GM18502 (cell line): ENCODE results near the gene DIS3L.
A peak's percentile ranks its signal among the peaks of the same experiment; 100 is the strongest.
"Not testable (repeated sequence)": the region's sequence is repeated elsewhere in the genome, so short reads cannot be mapped to it uniquely, and the experiment has no call there.

Experiments used
- ATAC-seq: cut with Tn5 transposase; IDR thresholded peaks from one replicate; pipeline ENCODE4 v1.9.1; 2021; ENCODE audit warnings: mild to moderate bottlenecking; ENCODE audit not compliant: unreplicated experiment, poor library complexity

The DIS3L gene

DNA sequence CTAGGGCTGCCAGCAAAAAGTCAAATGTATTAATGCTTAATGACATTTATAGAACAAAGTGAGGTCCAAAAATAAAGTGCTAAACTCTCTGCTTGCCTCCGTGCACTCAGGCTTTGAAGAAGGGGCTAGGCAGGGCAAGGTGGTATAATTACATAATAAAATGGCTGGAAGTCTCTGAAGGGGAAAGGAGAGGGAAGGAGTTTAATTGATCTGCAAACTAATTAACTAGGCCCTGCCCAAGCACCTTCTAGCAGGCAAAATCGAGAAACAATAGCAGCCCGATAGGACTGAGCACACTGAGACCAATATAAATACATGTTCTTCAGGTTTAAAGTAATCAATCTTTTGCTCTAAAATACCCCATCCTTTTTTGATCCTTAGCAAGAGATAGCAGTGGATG, 13.0 kb downstream of the DIS3L start:
- ATAC-seq, result no peak

DNA sequence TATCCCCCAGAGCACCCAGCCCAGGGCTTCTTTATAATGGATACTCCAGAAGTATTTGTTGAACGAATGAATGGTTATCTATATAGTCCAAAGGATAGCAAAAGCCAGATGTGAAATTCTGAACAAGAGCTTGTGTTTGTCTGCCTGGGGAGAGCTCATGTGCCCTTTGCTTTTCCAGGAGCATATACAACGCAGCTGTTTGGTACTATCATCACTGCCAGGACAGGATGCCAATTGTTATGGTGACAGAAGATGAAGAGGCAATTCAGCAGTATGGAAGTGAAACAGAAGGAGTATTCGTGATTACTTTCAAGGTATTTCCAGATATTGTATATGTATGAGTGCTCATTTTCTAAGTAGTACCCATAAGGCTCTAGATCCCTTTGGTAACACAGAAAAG, 15.2 kb downstream of the DIS3L start:
- no peak for ATAC-seq

DNA sequence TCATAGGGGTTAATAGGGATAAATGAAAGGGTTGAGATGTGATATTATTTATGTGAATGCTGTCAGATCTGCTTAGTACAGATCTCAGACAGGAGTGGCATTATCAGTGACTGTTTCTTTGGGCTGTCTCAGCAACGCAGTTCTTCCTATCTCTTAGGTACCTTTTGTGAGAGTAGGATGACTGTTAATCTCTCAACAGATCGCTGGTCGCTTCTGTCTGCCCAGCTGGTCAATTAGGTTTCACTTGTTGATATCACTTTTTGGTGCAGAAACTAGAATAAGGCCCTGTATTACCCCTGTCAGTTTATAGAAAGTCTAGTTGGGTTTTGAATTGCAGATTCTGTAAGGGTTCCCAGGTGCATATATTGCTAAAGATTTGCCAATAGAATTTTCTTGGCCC, 16.5 kb downstream of the DIS3L start:
- no peak for ATAC-seq

DNA sequence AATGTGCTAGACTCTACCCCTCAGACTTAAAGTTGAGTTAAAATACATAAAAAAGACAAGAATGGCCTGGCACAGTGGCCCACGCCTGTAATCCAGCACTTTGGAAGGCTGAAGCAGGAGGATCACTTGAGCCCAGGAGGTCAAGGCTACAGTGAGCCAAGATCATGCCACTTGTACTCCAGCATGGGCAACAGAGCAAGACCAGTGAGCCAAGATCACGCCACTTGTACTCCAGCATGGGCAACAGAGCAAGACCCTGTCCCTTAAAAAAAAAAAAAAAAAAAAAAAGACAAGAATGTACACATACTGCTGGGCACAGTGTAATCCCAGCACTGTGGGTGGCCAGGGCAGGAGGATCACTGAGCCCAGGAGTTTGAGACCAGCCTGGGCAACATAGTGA, 17.4 kb downstream of the DIS3L start:
- ATAC-seq, result no peak

DNA sequence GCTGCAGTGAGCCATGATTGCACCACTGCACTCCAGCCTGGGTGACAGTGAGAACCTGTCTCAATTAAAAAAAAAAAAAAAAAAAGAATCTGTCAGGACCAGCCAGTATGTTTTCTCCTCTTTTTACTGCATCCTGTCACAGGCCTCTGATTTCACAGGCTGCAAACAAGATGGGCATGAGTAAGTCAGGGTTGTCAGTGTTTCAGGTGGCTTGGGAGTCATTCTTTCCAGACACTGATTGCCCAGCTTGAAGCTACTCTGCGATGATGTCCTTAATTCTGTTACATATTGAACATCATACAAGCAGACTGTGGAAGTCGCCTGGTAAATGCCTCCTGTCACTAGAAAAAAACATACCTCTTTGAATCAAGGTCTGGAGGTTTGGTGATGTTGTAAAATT, 18.8 kb downstream of the DIS3L start:
- no peak for ATAC-seq

DNA sequence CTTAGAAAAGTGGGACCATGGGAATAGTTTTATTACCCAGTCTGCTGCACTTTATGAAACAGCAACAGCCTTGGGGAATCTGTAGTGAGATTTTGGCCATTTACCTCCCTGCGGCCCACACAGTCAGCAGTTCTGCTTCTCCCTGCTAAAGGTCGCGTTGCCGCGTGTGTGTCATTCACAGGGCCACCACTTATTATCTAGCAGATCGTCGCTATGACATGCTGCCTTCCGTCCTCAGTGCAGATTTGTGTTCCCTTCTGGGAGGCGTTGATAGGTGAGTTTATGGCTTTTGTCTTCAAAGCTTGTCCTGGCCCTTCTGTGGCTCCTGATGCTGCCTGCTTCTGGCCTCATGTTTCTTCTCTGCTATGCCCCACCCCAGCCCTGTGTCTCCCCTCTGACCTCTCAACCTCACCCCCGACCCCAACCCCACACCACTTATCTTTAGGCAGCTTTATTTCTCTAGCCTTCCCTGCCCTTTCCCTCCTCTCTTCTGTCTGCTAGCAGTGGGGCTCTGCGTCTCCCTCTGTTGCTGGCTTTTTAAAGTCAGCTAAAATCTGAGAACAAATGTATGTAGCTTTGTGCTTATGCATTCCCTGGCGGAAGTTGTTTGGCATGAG, 30.1 kb downstream of the DIS3L start:
- no peak for ATAC-seq

DNA sequence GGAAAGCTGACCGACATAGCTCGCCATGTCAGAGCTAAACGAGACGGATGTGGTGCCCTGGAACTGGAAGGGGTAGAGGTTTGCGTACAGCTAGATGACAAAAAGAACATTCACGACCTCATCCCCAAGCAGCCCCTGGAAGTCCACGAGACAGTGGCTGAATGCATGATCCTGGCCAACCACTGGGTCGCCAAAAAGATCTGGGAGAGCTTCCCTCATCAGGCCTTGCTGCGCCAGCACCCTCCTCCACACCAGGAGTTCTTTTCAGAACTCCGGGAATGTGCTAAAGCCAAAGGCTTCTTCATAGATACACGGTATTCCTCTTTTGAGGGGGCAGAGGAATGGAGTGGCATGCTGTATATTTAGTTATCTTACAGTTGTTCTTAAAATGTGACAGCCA, 32.7 kb downstream of the DIS3L start:
- ATAC-seq, result no peak

DNA sequence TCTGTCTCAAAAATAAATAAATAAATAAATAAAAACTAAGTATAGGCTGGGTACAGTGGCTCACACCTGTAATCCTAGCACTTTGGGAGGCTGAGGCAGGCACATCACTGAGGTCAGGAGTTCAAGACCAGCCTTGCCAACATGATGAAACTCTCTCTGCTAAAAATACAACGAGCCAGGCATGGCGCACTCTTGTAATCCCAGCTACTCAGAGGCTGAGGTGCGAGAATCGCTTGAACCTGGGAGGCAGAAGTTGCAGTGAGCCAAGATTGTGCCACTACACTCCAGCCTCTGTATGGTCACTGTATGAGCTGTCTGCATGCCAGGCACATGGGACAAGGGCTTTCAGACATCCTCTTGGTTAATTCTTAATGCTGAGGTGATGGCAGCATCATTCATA, 34.4 kb downstream of the DIS3L start:
- ATAC-seq, result no peak

DNA sequence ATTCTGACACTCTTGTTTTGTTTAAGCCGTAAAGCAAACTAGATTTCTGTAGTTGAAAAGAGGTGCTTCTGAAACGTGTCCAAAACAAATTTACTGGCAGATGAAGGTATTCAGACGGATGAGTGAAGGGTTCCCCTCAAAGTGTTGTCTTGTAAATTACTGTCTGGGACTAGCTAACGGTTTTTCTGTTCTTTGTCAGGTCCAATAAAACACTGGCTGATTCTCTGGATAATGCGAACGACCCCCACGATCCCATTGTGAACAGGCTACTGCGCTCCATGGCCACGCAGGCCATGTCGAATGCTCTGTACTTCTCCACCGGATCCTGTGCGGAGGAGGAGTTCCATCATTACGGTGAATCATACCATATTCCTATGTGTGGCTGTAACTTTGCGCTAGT, 35.4 kb downstream of the DIS3L start:
- no peak for ATAC-seq

DNA sequence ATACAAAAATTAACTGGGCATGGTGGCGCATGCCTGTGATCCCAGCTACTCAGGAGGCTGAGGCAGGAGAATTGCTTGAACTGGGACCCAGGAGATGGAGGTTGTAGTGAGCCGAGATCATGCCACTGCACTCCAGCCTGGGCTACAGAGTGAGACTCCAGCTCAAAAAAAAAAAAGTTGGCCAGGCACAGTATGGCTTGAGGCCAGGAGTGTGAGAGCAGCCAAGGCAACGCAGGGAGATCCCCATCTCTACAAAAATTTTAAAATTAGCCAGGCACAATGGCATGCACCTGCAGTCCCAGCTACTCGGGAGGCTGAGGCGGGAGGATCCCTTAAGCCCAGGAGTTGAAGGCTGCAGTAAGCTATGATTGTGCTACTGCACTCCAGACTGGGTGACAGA, 55.2 kb downstream of the DIS3L start:
- not testable (repeated sequence) for ATAC-seq

DNA sequence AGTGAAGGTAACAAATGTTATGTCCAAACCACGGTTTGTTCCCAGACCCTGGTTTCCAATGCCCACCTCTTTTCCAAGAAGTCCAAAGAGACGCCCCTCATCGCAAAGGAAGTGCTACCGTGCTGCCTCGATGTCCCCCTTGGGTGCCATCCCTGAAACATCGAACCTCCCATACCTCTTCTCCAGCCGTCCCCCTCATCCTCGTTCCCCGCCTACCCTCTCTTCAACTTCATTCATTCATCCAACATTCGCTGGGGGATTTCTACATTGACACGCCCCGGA, 62.6 kb downstream of the DIS3L start:
- peak; percentile 11 for ATAC-seq

DNA sequence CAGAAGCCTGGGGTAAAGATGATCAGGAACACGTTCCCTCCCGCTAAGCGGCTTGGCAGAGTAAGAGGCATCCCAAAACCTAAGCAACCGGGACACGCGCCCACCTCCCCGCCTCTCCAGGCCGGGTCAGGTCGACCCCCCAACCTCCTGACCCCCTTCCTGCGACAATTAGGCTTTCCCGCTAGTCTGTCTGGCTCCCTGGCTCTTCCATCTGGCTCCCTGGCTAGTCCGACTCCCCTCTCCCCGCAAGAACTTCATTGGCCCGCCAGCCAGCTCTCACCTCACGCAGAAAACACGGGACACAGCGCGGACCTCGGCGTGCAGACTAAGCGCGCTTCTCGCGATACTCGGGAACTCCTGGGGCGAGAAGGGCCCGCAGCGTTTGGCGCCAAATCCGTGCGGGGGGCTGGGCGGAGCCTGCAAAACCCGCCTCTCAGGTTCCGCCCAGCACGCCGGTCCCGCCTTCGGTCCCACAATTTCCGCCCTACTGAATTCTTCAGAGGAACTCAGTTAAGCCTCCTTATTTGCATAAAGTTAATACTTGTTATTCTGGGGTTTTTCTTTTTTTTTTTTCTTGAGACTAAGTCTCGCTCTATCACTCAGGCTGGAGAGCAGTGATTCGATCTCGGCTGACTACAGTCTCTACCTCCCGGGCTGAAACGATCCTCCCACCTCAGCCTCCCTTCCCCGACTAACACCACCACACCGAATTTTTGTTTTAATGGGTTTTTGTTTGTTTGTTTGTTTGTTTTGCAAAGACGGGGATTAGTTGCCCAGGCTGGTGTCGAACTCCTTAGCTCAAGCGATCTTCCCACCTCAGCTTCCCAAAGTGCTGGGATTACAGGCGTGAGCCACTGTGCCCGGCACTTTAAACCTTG, 63.2 kb downstream of the DIS3L start, which contains the start of gene TIPIN:
Gene TIPIN, minus strand, starts transcription at position 327 of the 878 bp plus-strand sequence. CDS start 3,738 bp downstream, outside the sequence.
- ATAC-seq, result peak; percentile 89

DNA sequence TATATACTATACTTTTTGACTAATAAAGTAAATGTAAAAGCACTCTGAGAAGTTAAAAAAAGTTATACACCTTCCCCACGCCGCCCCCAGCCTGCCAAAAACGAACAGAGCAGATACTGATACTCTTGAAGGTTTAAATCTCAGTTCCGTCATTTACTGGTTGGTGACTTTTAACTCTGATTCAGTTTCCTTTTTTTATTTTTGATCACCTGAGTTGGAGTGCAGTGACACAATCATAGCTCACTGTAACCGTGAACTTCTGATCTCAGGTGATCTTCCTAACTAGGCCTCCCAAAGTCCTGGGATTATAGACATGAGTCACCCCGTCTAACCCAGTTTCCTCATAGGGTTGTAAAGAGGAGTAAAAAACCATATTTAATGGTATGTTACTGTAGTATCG, 66.4 kb downstream of the DIS3L start:
- ATAC-seq, result no peak

DNA sequence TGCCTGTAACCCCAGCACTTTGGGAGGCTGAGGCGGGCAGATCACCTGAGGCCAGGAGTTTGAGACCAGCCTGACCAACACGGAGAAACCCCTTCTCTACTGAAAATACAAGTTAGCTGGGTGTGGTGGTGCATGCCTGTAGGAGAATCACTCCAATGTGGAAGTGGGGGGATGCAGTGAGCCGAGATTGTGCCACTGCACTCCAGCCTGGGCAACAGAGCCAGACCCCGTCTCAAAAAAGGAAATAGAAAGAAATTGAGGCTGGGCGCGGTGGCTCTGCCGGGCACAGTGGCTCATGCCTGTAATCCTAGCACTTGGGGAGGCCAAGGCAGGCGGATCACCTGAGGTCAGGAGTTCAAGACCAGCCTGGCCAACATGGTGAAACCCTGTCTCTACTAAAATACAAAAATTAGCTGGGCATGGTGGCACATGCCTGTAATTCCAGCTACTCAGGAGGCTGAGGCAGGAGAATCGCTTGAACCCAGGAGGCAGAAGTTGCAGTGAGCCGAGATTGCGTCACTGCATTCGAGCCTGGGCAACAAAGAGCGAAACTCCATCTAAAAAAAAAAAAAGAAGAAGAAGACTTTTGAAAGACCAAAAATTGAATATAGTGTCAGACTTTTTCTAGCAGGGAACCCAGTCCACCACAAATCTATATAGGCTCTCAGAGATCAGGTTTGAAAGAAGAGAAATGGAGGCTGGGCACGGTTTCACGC, 68.5 kb downstream of the DIS3L start:
- ATAC-seq, result not testable (repeated sequence)

DNA sequence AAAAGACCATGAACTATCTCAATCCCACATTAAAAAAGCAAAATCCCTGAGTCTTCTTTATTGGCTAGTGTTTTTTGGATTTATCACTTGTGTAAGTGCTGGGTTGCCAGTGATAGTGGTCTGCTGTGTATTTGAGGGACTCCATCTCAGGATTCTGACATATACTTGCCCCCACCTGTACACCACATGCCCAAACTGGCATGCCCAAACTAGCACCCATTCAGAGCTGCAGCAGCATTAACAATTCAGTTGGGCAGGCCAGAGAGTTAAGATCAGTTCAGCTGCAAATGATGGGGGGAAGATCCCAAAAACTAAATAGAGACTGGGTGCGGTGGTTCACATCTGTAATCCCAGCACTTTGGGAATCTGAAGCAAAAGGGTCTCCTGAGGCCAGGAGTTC, 69.4 kb downstream of the DIS3L start:
- ATAC-seq, result no peak

DNA sequence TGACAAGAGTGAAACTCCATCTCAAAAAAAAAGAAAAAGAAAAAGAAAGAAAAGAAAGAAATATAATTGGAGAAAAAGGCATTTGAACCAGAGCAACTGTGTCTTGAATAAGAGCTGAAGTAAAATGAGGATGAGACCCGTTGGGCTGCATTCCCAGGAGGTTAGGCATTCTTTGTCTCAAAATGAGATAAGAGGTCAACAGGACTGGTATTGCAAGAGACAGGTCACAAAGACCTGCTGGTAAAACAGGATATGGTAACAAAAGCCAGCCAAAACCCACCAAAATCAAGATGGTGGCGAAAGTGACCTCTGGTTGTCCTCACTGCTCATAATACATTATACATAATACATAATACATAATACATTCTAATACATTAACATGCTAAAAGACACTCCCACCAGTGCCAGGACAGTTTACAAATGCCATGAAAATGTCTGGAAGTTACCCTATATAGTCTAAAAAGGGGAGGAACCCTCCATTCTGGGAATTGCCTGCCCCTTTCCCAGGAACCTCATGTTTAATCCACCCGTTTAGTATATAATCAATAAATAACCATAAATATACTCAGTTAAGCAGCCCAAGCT, 71.7 kb downstream of the DIS3L start:
- ATAC-seq, result no peak

DNA sequence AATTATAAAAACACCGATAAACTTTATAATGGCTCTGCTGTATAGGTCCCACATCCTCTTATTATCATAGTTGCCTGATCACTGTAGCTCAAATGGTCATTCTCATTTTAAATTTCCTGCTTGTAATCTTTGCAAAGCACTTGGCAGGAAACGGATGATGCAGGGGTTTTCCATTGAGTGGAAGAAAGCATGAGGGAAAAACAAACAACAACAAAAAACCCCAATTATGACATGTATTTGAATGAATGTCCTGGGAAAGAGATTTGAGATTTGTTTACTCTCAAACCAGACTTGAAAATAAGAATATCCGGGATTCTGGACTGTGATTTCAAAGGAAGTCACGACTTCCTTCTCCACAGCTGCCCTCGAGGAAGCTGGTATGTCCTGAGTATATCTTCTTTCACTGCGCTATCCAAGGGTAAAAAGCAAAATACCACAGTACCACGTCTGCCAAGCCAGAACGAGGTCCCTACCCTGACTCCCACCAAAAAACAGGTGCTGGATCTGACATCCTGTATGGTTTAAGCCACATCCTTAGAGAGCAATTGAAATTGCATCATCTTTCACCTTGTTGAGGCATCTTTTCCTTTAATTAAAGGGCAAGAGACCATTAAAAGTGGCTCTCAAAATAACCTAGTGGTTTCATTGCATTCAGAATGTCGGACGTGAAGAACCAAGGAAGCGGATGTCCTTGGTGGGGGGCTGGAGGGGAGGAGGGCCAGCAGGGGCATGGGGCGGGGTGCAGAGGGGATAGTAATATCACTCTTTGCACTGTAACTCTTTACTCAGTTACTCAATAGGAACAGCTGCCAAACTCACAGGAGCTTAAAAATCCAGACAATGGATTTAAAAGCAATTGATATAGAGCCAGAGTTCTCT, 76.6 kb downstream of the DIS3L start:
- no peak for ATAC-seq

DNA sequence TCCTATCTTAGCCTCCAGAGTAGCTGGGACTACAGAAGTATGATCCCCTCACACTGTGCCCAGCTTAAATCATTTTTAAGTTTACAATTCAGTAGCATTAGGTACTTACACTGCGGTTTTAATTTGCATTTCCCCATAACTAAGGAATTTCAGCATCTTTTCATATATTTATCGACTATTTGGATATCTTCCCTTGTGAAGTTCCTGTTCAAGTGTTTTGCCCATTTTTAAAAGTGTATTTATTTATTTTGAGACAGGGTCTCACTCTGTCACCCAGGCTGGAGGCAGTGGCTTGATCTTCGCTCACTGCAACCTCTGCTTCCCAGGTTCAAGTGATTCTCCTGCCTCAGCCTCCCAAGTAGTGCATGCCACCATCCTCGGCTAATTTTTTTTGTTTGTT, 80.8 kb downstream of the DIS3L start:
- ATAC-seq, result no peak

DNA sequence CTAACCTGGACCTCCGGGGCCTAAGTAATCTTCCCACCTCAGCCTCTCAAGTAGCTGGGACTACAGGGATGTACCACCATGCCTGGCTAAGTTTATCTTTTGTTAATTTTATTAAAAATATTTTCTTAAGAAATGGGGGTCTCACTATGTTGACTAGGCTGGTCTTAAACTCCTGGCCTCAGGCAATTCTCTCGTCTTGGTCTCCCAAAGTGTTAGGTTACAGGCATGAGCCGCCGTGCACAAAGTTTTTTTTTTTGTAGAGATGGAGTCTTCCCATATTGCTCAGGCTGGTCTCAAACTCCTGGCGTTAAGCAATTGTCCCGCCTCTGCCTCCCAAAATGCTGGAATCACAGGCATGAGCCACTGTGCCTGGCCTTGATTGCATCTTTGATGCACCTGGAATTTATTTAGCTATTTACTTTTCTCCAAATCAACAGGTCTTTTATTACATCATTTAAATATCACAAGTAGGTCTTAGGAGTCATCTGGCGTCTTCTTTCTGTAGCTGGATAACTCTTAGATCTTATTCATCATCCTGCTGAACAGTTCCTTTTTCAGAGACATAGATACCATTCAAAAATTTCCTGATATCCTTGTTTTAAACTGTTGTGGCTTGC, 85.6 kb downstream of the DIS3L start:
- ATAC-seq, result no peak

DNA sequence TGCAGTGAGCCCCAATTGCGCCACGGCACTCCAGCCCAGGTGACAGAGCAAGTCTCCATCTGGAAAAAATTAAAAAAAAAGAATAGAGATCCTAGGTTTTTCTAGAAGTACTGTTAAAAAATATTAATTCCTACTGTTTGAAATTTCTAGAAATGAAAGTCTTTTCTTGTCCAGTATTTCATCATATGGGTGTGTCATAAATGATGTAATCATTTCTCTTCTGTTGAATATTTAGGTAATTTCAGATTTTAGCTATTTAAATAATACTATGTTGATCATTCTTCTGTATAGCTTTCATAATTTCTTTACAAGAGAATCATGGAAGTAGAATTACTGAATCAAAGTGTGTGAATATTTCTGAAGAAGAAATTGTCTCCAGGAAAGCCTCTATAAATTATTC, 88.0 kb downstream of the DIS3L start:
- ATAC-seq, result not testable (repeated sequence)
